HT1080 (cell line): ENCODE measurements around the gene PKD2L1. TPM values are rescaled to one million over a fixed set of nuclear protein-coding genes. Genes with fewer than 3 reads are reported as not detected.

Experiments used
- DNase-seq: peaks from one replicate; pipeline ENCODE4 v3.0.0-alpha.2; 2015; ENCODE audit warnings: low read depth
- total RNA-seq: library from RNA; depleted of rRNA; stranded (reverse); fragments of >200 nt; shearing (Covaris generic); gene quantifications from 2 replicates; pipeline ENCODE4 v1.2.3, GENCODE V29; 2014

The PKD2L1 gene
- total RNA-seq, 1 experiment from 2014 or later, result not detected

DNA sequence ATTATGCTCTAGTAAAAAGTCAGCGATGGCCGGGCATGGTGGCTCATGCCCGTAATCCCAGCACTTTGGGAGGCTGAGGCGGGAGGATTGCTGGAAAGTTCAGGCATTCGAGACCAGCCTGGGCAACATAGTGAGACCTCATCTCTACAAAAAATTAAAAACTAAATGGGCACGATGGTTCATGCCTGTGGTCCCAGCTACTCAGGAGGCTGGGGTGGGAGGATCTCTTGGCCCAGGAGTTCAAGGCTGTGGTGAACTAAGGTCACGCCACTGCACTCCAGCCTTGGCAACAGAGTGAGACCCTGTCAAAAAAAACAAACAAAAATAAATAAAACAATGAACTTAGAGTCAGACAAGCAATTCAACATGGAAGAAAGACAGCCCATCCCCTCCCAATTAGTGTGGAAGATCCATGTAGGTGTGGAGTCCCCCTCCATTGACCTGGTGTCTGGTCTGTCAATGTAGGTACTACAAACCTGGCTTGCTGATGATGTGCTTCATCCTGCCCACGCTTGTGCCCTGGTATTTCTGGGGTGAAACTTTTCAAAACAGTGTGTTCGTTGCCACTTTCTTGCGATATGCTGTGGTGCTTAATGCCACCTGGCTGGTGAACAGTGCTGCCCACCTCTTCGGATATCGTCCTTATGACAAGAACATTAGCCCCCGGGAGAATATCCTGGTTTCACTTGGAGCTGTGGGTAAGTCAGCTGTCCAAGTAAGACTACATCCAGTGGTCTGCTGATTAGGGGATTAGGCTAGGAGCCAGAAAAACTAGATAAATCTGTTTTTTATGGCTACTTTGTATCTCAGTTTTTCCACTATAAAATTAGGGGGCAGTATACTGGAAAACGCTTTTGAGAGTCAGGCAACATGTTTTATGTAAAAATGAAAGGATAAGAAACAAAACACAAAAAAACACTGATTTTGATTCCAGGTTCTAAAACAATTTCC, 26.3 kb upstream of the PKD2L1 start:
- no peak for DNase-seq

DNA sequence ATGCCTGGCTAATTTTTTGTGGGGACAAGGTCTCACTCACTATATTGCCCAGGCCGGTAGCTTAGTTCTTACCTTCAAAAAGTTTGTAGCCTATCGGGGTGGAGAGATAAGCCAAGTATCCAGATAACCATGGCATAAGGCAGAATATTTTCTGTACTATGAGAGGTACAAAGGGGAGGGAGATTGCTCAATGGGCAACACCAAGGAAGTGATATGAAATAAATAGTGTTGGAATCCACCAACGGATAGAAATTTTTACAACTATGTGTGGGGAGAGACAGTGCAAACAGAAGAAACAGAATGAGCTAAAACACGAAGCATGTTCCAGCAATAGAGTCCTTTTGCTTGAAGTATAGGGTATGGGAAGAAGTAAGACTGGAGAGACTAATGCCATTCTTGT, 25.1 kb upstream of the PKD2L1 start:
- no peak for DNase-seq

DNA sequence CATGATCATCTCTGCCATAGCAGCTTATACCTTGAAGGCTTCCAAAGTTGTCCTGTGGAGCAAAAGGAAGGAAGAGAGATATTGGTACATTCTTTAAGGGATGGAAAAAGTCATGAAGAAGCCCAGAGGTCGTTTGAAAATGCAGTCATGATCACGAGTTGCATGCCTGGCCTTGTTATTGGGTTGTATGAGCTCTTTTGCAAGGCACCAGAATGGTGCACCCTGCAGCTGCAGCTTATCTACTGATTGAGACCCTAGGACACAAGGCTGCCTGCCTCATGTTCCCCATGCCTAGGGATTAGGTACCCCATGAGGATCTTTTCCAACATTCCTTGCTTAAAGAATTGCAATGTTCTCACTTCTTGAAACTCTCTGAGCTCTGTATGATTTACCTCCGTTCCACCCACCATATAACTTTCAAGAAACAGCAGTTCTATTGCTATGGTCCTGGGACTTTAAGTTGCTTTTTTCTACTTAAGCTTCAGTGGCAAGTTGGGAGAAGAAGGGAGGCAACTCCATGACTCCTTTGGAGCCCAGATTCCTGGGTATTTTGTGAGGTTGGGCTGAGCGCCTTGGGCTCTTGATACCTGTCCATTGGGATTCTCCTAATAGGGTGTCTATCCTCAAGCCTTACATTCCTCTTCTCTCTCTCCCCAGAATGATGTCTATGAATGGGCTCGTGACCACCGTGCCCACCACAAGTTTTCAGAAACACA, 23.9 kb upstream of the PKD2L1 start:
- DNase-seq, result no peak

DNA sequence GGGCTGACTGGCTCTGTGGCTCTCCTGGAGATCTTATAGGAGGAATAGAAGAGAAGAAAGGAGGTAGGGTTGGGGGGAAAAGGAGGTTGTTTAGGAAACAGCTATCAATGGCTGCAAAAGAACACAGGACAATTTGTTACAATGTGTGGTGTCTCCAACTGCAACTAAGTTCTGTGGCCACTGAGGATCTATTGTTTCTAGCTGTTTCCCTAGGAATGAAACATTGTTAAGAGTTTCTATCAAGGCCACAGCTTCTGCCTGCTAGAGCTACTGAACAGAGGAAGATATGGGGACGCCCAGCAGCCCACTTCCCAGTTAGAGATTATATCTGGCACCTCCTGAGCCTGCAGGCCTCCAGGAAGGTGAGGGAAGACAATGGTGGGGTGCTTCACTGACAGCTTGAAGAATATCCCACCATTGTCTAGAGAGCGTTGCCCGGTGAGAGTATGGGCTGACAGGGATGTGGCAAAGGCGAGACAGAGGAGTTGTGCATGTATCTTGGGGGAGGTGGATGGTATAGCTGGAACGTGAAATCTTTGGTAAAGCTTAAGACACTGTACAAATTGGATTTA, 21.0 kb upstream of the PKD2L1 start:
- no peak for DNase-seq

DNA sequence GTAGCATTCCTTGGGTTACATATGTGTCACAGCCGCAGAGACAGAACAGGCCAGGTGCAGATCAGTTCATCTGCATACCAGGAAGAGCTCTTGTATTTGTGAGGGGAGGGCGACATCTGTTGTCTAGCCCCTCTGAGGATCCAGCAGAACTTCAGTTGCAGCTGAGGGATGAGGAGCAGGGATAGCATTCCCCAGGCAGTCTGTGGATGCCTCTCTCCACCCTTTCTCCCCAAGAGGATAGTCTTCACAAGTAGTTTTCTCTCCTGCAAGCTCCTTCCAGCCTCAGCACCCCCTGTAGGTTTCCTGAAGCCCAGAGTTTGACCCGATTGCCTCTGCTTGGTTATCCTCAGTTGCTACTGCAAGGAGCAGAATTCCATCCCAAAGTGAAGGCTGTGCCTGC, 19.6 kb upstream of the PKD2L1 start:
- DNase-seq, result no peak

DNA sequence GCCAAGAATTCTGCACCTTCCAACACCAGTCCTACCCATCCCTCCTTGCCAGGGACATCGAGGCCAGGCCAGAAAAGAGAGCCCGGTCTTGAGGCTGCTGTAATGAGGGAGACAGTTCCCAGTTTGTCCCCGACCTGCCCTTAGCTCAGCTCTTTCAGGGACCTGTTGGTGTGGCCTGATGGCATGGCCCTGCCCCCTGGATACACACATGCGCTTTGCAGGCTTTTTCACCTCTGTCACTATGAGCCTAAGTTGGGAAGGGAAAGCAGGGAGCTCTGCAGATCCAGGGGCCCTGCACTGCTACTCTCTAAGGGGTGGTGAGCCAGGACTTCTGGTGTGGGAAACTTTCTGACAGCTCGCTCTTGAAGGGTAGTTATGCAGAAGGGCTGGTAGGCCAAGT, 19.1 kb upstream of the PKD2L1 start:
- no peak for DNase-seq

DNA sequence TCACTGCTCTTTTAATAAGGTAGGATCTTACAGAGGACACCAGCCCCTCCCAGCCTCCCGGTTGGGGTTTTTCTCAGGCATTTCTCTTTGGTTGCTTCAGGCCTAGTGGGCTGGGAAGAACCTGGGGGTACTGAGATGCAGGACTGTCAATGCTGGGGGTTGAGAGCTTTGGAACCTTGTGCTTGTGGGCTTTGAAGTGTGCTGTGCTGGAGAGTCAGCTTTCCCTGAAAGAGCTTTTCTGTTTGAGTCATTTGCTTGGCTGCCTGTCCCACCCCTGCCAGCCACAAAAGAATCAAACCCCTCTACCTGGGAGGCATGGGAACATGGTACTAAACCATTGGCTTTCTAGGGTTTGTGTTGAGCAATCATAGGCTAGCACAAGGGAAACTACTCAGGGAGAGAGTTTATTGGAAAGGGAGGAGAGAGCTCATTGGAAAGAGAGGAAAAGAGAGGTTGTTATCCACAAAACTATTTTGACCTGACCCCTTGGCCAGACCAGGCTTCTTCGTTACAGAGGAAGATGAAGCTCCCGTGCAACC, 18.4 kb upstream of the PKD2L1 start:
- no peak for DNase-seq

DNA sequence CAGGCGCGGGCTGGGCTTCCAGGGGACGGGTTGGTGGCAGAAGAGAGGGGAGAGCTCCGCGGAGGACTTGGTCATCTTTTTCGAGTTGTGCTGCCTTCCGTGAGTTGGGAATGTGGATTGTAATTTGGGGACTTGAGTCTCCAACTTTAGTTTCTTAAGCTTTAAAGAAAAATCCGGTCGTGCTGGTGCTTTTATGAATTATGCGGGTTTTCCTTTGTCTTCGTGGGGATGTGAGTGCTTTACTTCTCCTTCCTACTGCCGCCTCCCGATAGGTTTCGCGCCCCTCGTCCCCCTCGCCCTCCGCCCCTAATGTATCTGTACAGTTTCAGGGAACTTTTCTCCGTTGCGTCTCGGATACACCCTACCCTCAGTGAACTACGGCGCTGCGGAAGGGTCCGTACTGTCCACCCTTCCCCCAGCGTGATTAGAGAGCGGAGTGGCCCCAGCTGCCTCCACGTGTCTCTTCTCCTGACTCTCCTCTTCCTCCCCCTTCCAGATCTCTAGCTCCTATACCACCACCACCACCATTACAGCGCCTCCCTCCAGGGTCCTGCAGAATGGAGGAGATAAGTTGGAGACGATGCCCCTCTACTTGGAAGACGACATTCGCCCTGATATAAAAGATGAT, 17.7 kb upstream of the PKD2L1 start:
- DNase-seq, result no peak

DNA sequence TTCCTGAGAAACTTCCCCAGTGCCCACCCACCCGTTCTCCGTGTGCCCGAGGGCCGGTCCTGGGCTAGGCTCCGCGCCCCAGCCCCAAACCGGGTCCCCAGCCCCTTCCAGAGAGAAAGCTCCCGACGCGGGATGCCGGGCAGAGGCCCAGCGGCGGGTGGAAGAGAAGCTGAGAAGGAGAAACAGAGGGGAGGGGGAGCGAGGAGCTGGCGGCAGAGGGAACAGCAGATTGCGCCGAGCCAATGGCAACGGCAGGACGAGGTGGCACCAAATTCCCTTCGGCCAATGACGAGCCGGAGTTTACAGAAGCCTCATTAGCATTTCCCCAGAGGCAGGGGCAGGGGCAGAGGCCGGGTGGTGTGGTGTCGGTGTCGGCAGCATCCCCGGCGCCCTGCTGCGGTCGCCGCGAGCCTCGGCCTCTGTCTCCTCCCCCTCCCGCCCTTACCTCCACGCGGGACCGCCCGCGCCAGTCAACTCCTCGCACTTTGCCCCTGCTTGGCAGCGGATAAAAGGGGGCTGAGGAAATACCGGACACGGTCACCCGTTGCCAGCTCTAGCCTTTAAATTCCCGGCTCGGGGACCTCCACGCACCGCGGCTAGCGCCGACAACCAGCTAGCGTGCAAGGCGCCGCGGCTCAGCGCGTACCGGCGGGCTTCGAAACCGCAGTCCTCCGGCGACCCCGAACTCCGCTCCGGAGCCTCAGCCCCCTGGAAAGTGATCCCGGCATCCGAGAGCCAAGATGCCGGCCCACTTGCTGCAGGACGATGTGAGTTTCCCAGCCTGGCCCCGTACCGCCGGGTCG, 16.9 kb upstream of the PKD2L1 start, which contains the start of gene SCD:
Gene SCD, plus strand, starts transcription at position 469 of the 803 bp plus-strand sequence. Its CDS starts 272 bp downstream, at position 741.
- DNase-seq, result peak; percentile 96

DNA sequence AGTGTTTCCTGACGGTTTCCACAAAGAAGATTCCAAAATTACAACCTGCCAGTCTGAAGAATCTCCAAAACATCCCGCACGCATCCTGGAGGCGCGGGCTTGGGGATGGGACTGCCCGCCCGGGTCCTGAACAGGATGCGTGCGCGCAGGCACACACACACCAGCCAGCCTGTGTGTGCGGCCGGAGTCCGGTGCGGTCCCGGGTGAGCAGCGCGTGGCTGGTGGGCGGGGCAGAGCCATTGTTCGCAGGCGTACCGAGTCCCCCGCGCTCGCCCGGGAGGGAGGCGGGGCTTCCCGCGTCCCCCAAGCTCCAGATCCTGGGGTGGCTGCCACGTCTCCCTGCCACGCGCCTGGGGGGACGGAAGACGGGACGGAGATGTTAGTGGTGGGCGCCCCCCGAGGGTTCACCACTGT, 16.3 kb upstream of the PKD2L1 start:
- peak; percentile 74 for DNase-seq

DNA sequence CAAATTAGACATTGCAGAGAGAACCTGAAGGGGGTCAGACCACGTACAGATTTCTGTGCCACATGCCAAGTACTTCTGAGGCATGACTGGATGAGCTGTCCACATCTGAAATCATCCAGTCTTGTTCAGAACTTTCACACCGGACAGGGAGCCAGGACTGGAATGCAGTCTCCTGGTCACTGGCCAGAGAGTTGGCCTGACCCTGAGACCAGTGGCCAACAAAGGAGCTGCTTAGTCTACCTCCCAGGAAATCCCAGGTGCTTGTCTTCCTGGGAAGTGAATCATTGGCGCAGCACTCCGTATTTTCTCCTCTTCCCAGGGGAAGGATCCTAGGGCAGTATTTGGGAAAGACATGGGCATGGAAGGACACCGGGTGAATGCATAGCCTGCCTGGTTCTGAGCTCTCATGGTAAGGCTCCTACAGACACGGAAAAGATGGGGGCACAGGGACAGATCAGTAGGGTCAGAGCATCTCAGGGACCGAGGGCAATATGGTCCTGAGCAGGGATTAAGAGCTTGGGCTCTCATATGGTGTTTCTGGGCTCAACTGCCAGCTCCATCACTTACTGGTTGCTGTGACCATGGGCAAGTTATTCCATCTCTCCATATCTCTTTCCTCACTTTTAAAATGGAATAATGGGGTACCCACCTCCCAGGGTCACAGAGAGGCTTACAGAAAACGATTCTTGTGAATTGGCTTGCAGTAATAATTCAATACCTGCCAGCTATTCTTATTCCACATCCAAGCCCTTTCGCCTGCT, 15.7 kb upstream of the PKD2L1 start:
- DNase-seq, result peak; percentile 56

DNA sequence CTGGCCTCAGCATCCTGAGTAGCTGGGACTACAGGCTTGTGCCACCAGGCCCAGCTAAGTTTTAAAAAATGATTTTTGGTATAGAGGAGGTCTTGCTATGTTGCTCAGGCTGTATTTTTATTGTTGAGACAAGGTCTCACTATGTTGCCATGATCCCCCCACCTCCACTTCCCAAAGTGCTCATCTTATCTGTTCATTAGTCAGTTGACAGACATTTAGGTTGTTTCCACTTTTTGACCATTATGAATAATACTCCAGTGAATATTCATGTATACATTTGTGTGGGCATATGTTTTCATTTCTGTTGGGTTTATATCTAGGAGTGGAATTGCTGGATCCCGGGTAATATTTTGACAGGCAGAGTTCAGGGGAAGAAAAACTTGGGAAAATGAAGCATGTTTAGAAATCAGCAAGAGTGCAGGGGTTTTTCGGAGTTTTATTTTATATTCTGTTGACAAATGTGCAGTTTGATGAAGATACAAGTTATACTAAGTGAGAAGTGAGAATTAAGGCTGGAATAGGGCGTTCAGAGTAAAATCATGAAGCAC, 14.3 kb upstream of the PKD2L1 start:
- DNase-seq, result no peak

DNA sequence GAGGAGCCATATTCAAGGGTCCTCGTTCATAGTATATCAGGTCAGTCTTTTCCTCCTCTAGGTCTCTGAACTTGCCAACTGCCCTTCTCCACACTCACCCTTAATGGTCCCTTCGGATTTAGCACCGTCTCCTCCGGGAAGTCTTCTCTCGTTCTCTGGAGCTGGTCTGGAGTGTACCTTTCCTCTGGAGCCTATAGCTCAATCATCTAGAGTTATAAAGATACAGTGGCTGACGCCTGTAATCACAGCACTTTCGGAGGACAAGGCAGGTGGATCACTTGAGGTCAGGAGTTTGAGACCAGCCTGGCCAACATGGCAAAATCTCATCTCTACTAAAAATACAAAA, 12.6 kb upstream of the PKD2L1 start:
- no peak for DNase-seq

DNA sequence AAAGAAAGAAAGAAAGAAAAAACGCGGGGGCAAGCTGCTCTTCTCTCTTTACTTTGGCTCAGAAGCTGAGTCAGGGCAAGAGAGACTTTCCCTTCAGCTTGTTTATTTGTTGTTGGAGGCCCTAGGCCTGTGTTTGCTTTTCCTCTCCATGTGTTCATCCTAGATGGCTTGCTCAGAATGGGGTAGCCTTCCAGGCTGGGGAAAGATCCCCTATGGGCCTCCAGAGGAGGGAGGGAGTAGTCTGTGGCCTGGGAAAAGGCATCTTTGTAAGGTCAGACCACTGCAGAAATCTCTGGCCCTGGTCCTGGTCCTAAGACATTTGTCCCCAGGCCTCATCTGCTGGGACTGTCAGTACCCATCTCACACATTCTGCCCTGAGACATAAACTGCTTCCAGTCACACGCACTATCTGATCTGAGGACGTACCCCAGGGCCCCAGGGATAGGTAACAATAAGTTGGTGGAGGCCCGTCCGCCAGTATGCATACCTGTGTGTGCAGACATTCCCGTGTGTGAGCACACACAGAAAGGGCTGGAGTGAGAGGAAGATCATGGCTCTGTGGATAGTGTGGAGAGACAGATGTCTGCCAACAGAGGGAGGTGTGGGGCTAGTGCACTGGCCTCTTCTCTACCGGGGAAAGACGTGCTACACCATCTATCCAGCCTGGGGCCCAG, 12.1 kb upstream of the PKD2L1 start:
- peak; percentile 66 for DNase-seq

DNA sequence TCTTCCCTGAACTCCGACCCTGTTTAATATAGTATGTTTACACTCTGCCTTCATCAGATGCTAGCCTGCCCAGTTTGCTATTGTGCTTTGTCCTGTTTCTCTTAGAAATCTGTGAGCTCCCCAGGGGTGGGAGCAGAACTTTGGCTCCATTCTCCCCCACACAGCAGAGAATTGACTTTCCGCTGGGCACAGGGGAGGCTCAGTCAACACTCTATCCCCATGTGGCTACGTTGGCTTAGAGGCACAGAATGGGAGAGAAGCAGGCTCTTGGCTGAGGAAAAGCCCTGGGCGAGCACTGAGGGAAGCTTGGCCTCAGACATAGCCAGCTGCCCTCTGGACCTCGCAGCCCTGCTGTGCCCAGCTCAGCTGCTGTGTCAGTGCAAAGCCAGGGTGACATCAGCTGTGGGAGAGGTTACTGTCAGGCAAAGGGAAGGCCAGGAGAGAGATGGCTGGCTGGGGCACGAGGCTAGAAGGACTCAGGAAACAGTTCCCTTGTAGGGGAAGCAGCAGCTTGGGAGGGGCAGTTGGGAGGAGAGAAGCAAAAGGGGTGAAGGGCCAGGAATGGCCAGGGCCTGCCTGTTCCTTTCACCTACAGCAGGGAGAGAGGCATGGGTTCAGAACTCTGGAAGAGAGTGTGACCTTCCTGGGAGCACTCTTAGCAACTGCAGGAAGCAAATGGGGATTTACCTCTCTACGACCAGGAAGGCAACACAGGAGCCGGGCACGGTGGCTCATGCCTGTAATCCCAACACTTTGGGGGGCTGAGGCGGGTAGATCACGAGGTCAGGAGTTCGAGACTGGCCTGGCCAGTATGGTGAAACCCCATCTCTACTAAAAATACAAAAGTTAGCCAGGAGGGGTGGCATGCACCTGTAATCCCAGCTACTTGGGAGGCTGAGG, 11.2 kb upstream of the PKD2L1 start:
- DNase-seq, result no peak

DNA sequence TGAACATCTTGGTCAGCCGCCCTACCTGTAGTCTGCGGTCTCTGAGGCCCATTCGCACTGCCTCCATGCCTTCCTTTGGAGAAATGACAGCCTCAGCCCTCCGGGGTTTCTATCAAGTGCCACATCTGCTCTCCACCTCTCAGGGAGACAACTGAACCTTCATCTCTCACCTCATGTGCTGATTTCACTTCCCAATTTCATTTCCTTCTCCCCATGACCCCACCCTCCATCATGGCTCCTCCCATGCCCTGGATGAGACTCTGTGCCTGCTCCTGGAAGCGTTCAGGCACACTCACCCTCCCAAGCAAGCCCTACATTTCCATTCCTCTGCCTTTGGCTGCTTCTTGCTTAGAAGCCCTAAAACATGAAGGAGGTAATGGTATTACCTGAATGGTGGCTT, 9.2 kb upstream of the PKD2L1 start:
- no peak for DNase-seq

DNA sequence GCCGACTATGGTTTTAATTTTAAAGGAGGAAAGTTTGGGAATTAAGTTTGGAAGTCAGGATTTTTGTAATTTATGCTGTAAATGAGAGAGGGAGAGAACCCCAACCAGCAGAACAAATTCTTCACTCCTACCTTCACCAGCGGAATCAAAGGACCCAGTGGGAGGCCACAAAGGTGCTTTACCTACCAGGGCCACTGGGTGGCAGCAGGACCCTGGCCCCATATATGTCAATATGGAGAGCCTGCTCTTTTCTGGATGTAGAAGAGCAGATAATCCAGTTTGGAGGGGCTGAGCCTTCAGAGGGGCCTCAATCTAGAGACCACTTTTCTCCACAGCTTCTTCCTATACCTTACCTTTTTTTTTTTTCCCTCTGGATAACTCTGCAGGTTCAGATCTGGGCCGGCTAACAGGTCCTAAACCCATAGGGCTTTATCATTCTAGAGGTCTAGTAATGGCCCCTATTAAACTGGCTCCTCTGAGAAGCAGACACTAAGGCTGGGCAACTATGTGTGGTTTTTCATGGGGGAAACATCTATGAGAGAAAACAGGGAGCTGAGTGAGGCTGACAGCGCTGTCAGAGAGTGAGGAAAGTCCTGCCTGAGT, 8.5 kb upstream of the PKD2L1 start:
- peak; percentile 59 for DNase-seq
